Brain microvascular endothelial cell (primary cell): ENCODE measurements around the gene SC5D.

ENCODE experiments used
- DNase-seq: peaks from one replicate; pipeline ENCODE4 v3.0.0-alpha.2; 2020
- H3K27ac ChIP-seq: fragments of 250-450 bp; sonication (Bioruptor Pico); 2 replicates; pipeline ENCODE4 v1.5.1; 2020; ENCODE audit warnings: mild to moderate bottlenecking, moderate library complexity
- H3K27me3 ChIP-seq: fragments of 250-450 bp; sonication (Bioruptor Pico); replicated peaks from 2 replicates; pipeline ENCODE4 v1.5.1; 2020; ENCODE audit warnings: mild to moderate bottlenecking
- H3K36me3 ChIP-seq: fragments of 250-450 bp; sonication (Bioruptor Pico); replicated peaks from 2 replicates; pipeline ENCODE4 v1.5.1; 2020; ENCODE audit warnings: mild to moderate bottlenecking
- H3K4me3 ChIP-seq: 2 replicates; pipeline ENCODE4 v1.5.1; 2011; ENCODE audit warnings: low read depth, mild to moderate bottlenecking, control low read depth, low read length, moderate library complexity
- CTCF ChIP-seq: IDR thresholded peaks from 2 replicates; pipeline ENCODE4 v1.5.1; 2011; ENCODE audit warnings: low read depth, mild to moderate bottlenecking, moderate library complexity, low read length, control low read depth, inconsistent platforms; ENCODE audit errors: missing control alignments
- in situ Hi-C: cut with HindIII; loops from 2 replicates; pipeline ENCODE4 v1.10.0; 2017; ENCODE audit warnings: low sequenced_read_pairs, low pct_ligation_motif_present

The SC5D gene

GRCh38 chr11:121312483-121312882 is 19.9 kb downstream of the SC5D start:
- Histone ChIP-seq H3K4me3 (no peak overlapping the region), H3K27me3 (no peaks in the 10 kb centered on the region), H3K36me3 (no peaks in the 10 kb centered on the region), H3K27ac (no peak overlapping the region)
- no peak for TF ChIP-seq CTCF
- in situ Hi-C loops = no loop called here
- DNase-seq = no peak

GRCh38 chr11:121318848-121319834 is 26.6 kb downstream of the SC5D start:
- Histone ChIP-seq H3K27me3 (no peaks in the 10 kb centered on the region), H3K4me3 (no peak overlapping the region), H3K36me3 (no peaks in the 10 kb centered on the region), H3K27ac (no peak overlapping the region)
- DNase-seq = peak; percentile 45
- peak; percentile 86 for TF ChIP-seq CTCF
- in situ Hi-C loops = no loop called here

GRCh38 chr11:121321614-121322243 is 29.2 kb downstream of the SC5D start:
- Histone ChIP-seq H3K27me3 (no peaks in the 10 kb centered on the region), H3K27ac (no peak overlapping the region), H3K36me3 (no peaks in the 10 kb centered on the region), H3K4me3 (no peak overlapping the region)
- TF ChIP-seq CTCF = peak; percentile 23
- in situ Hi-C loops = no loop called here
- no peak for DNase-seq

- no peak overlapping the region for H3K4me3 ChIP-seq
- no peaks in the 10 kb centered on the region for H3K36me3 ChIP-seq
- H3K27me3 ChIP-seq = no peaks in the 10 kb centered on the region
- TF ChIP-seq CTCF = peak; percentile 6
- no peak for DNase-seq
- in situ Hi-C loops = no loop called here
- no peak overlapping the region for H3K27ac ChIP-seq
Observed at GRCh38 chr11:121323046-121323607, 30.6 kb downstream of the SC5D start.

GRCh38 chr11:121326230-121326629 is 33.7 kb downstream of the SC5D start:
- in situ Hi-C loops = no loop called here
- DNase-seq = no peak
- H3K4me3 ChIP-seq = no peak overlapping the region
- H3K36me3 ChIP-seq = no peaks in the 10 kb centered on the region
- TF ChIP-seq CTCF = no peak
- no peak overlapping the region for H3K27ac ChIP-seq
- no peaks in the 10 kb centered on the region for H3K27me3 ChIP-seq
